K562 (cell line): ENCODE results near the gene PPT1. TPM values are rescaled to one million over a fixed set of nuclear protein-coding genes. Genes with fewer than 3 reads are reported as not detected.

Experiments
- ARID2 ChIP-seq: fragments of 450-650 bp; IDR thresholded peaks from 2 replicates; pipeline ENCODE4 v1.6.1; 2017; ENCODE audit warnings: antibody characterized with exemption, mild to moderate bottlenecking
- BCOR ChIP-seq: fragments of 450-650 bp; IDR thresholded peaks from 2 replicates; pipeline ENCODE4 v1.6.1; 2016
- C11orf30 ChIP-seq: fragments of 450-650 bp; IDR thresholded peaks from 2 replicates; pipeline ENCODE4 v1.6.1; 2016; ENCODE audit warnings: low read depth, mild to moderate bottlenecking
- CBFB ChIP-seq: sonication (generic); formaldehyde crosslinking; IDR thresholded peaks from 2 replicates; pipeline ENCODE4 v1.4.0; 2020; ENCODE audit warnings: mild to moderate bottlenecking, missing genetic modification reagents
- CC2D1A ChIP-seq: fragments of 450-650 bp; IDR thresholded peaks from 2 replicates; pipeline ENCODE4 v1.6.1; 2017; ENCODE audit warnings: mild to moderate bottlenecking
- CEBPG ChIP-seq, 3 experiments: fragments of 200-800 bp in 1 of 3; sonication (Bioruptor generic) in 1 of 3; sonication (generic) in 1 of 3; formaldehyde crosslinking in 1 of 3; IDR thresholded peaks in 2 of 3; conservative IDR thresholded peaks in 1 of 3; 2 replicates each; pipeline versions ENCODE4 v1.6.1 to v1.8.0; 2016 to 2022; ENCODE audit warnings: missing compliant biosample characterization in 2 of 3, missing genetic modification characterization in 2 of 3, mild to moderate bottlenecking in 1 of 3, missing genetic modification reagents in 1 of 3
- CTCF ChIP-seq, 3 experiments: IDR thresholded peaks in 2 of 3; conservative IDR thresholded peaks in 1 of 3; 2 replicates each; pipeline ENCODE4 v1.5.1; 2011 to 2012; ENCODE audit warnings: low read length in 3 of 3, mild to moderate bottlenecking in 3 of 3, control low read depth in 2 of 3, improper control_type of control experiment in 1 of 3, inconsistent platforms in 1 of 3, low read depth in 1 of 3, mixed read lengths in 1 of 3, moderate library complexity in 1 of 3; ENCODE audit not compliant: insufficient read depth in 2 of 3
- DACH1 ChIP-seq: fragments of 450-650 bp; IDR thresholded peaks from 2 replicates; pipeline ENCODE4 v1.6.1; 2018; ENCODE audit not compliant: partially characterized antibody
- DEAF1 ChIP-seq: fragments of 450-650 bp; formaldehyde crosslinking; IDR thresholded peaks from 2 replicates; pipeline ENCODE4 v1.4.0; 2020; ENCODE audit warnings: mild to moderate bottlenecking, moderate library complexity
- FUS ChIP-seq: fragments of 200-400 bp; formaldehyde crosslinking; optimal IDR thresholded peaks from 2 replicates; pipeline ENCODE3; 2017; ENCODE audit warnings: low read depth, low read length
- HMG20B ChIP-seq: fragments of 250-450 bp; sonication (Bioruptor Pico); IDR thresholded peaks from 2 replicates; pipeline ENCODE4 v1.5.0; 2021; ENCODE audit warnings: mild to moderate bottlenecking
- JUN ChIP-seq, 2 experiments: sonication (generic) in 1 of 2; formaldehyde crosslinking in 1 of 2; IDR thresholded peaks; 2 replicates each; pipeline versions ENCODE4 v1.6.1 to v1.8.0; 2012 to 2022; ENCODE audit warnings: borderline replicate concordance in 2 of 2, mild to moderate bottlenecking in 2 of 2, improper control_type of control experiment in 1 of 2, low read depth in 1 of 2, low read length in 1 of 2, missing genetic modification reagents in 1 of 2
- JUND ChIP-seq, 2 experiments: IDR thresholded peaks; 2 replicates in 1 of 2; 3 replicates in 1 of 2; pipeline ENCODE4 v1.6.1; 2011; ENCODE audit warnings: borderline replicate concordance in 2 of 2, low read depth in 2 of 2, low read length in 2 of 2, improper control_type of control experiment in 1 of 2, missing biosample characterization in 1 of 2, missing genetic modification characterization in 1 of 2, missing genetic modification reagents in 1 of 2
- MAZ ChIP-seq, 2 experiments: fragments of 450-650 bp in 1 of 2; sonication (generic) in 1 of 2; formaldehyde crosslinking; IDR thresholded peaks in 1 of 2; conservative IDR thresholded peaks in 1 of 2; 2 replicates each; pipeline versions ENCODE4 v1.4.0 to v1.5.0; 2020; ENCODE audit warnings: mild to moderate bottlenecking in 1 of 2, missing genetic modification reagents in 1 of 2
- PRMT5 ChIP-seq: sonication (generic); formaldehyde crosslinking; IDR thresholded peaks from 2 replicates; pipeline ENCODE4 v1.5.0; 2020; ENCODE audit warnings: missing genetic modification reagents
- SLC30A9 ChIP-seq: fragments of 250-450 bp; sonication (Bioruptor Pico); IDR thresholded peaks from 2 replicates; pipeline ENCODE4 v1.8.0; 2022; ENCODE audit warnings: mild to moderate bottlenecking, moderate library complexity
- SRSF3 ChIP-seq: fragments of 200-400 bp; formaldehyde crosslinking; IDR thresholded peaks from 2 replicates; pipeline ENCODE4 v1.6.1; 2016; ENCODE audit warnings: mild to moderate bottlenecking, low read length, moderate library complexity; ENCODE audit not compliant: insufficient read depth
- STAG1 ChIP-seq: sonication (generic); formaldehyde crosslinking; IDR thresholded peaks from 2 replicates; pipeline ENCODE4 v1.5.0; 2020; ENCODE audit warnings: missing genetic modification reagents, borderline replicate concordance
- TEAD1 ChIP-seq, 2 experiments: fragments of 450-650 bp in 1 of 2; sonication (generic) in 1 of 2; formaldehyde crosslinking; IDR thresholded peaks; 2 replicates each; pipeline versions ENCODE4 v1.4.0 to v1.8.0; 2020 to 2022; ENCODE audit warnings: mild to moderate bottlenecking in 2 of 2, missing genetic modification reagents in 1 of 2
- ZBTB33 ChIP-seq: sonication (generic); formaldehyde crosslinking; IDR thresholded peaks from 2 replicates; pipeline ENCODE4 v1.8.1; 2023; ENCODE audit warnings: mild to moderate bottlenecking, missing genetic modification reagents
- ZNF830 ChIP-seq: fragments of 250-450 bp; sonication (Bioruptor Pico); IDR thresholded peaks from 2 replicates; pipeline ENCODE4 v1.5.0; 2021; ENCODE audit warnings: mild to moderate bottlenecking
- polyA plus RNA-seq, 8 experiments: library from polyadenylated mRNA; depleted of rRNA in 4 of 8; stranded (reverse) in 5 of 8; unstranded in 3 of 8; fragments of >200 nt; fragmentation: Nextera tagmentation in 2 of 8; fragmentation: Illumina TruSeq in 1 of 8; extraction: Ambion mirVana in 2 of 8; extraction: Trizol in 1 of 8; gene quantifications; 2 replicates each; pipeline versions ENCODE4 v1.2.1 to v1.2.3, GENCODE V29; 2011 to 2014; ENCODE audit warnings: inconsistent platforms in 1 of 8, missing spikeins in 1 of 8
- total RNA-seq, 7 experiments: library from RNA; depleted of rRNA in 6 of 7; stranded (reverse); fragments of >200 nt in 6 of 7; fragmentation: Illumina TruSeq in 2 of 7; extraction: Trizol in 2 of 7; gene quantifications; 2 replicates each; pipeline versions ENCODE4 v1.2.1 to v1.2.3, GENCODE V29; 2011 to 2021; ENCODE audit warnings: low replicate concordance in 1 of 7

PPT1 gene
- total and polyA plus RNA-seq, 9 of the 15 experiments (the other 6 are each of a cell fraction or from before 2014, with no cell fraction given): 72.2 to 285 (median 143) TPM

GRCh38 chr1:40143891-40144575, 47.0 kb upstream of the PPT1 start (continued):
- TF ChIP-seq DEAF1 (CRISPR knock-in tag) (peak; percentile 87), SRSF3 (no peak), ARID2 (0 out of 2 replicates have a peak, but pooled peaks have one; percentile 59), STAG1 (peak; percentile 75; the same call in 1 of the 2 replicates), CBFB (CRISPR knock-in tag) (no peak), BCOR (peak; percentile 46; the same call in 1 of the 2 replicates), DACH1 (peak; percentile 49), JUND (IDR thresholded peaks at IDR 0.05; ENCODE audit: borderline replicate concordance, low read depth, low read length) (0 out of 2 replicates have a peak, but pooled peaks have one; percentile 15), JUND (tag; IDR thresholded peaks at IDR 0.05; ENCODE audit: borderline replicate concordance, low read depth, low read length) (no peak), ZBTB33 (no peak), CTCF (IDR thresholded peaks at IDR 0.05 in 2 of 3, conservative IDR thresholded peaks at IDR 0.05 in 1 of 3; ENCODE audit: insufficient read depth in 2 of 3, low read depth in 1 of 3, low read length in 3 of 3) (peak; percentile 85 to 95 (median 85)), ZNF830 (CRISPR knock-in tag) (no peak), MAZ (CRISPR knock-in tag; conservative IDR thresholded peaks at IDR 0.05 in 1 of 2, IDR thresholded peaks at IDR 0.05 in 1 of 2) (peak in 1 of 2 experiments; percentile 36; a peak in 1 of 4 replicates), SLC30A9 (CRISPR knock-in tag) (no peak), FUS (no peak), HMG20B (CRISPR knock-in tag) (0 out of 2 replicates have a peak, but pooled peaks have one; percentile 43), CEBPG (CRISPR knock-in tag; IDR thresholded peaks at IDR 0.05) (no peak), CEBPG (tag; conservative IDR thresholded peaks at IDR 0.05 in 1 of 2, IDR thresholded peaks at IDR 0.05 in 1 of 2) (no peak), TEAD1 (CRISPR knock-in tag; IDR thresholded peaks at IDR 0.05) (peak in 1 of 2 experiments; percentile 88; a peak in 1 of 4 replicates), C11orf30 (peak; percentile 13; the same call in 1 of the 2 replicates), PRMT5 (no peak), JUN (IDR thresholded peaks at IDR 0.05; ENCODE audit: borderline replicate concordance, low read depth, low read length) (0 out of 2 replicates have a peak, but pooled peaks have one; percentile 16), JUN (CRISPR knock-in tag; IDR thresholded peaks at IDR 0.05; ENCODE audit: borderline replicate concordance) (no peak), CC2D1A (peak; percentile 64; the same call in 1 of the 2 replicates)
